Measurements from ENCODE around the gene ARAF.

GRCh38 chrX:47574076-47574546 lies 13.1 kb downstream of the ARAF start:
- TF ChIP-seq, protein P1, sequence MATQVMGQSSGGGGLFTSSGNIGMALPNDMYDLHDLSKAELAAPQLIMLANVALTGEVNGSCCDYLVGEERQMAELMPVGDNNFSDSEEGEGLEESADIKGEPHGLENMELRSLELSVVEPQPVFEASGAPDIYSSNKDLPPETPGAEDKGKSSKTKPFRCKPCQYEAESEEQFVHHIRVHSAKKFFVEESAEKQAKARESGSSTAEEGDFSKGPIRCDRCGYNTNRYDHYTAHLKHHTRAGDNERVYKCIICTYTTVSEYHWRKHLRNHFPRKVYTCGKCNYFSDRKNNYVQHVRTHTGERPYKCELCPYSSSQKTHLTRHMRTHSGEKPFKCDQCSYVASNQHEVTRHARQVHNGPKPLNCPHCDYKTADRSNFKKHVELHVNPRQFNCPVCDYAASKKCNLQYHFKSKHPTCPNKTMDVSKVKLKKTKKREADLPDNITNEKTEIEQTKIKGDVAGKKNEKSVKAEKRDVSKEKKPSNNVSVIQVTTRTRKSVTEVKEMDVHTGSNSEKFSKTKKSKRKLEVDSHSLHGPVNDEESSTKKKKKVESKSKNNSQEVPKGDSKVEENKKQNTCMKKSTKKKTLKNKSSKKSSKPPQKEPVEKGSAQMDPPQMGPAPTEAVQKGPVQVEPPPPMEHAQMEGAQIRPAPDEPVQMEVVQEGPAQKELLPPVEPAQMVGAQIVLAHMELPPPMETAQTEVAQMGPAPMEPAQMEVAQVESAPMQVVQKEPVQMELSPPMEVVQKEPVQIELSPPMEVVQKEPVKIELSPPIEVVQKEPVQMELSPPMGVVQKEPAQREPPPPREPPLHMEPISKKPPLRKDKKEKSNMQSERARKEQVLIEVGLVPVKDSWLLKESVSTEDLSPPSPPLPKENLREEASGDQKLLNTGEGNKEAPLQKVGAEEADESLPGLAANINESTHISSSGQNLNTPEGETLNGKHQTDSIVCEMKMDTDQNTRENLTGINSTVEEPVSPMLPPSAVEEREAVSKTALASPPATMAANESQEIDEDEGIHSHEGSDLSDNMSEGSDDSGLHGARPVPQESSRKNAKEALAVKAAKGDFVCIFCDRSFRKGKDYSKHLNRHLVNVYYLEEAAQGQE (IDR thresholded peaks at IDR 0.05) = no peak
- TF ChIP-seq RAD21 (conservative IDR thresholded peaks at IDR 0.05 in 1 of 2, IDR thresholded peaks at IDR 0.05 in 1 of 2) (no peak), CEBPB (IDR thresholded peaks at IDR 0.05) (no peak), MAFK (IDR thresholded peaks at IDR 0.05; ENCODE audit: partially characterized antibody) (no peak), CTCF (IDR thresholded peaks at IDR 0.05) (no peak), RFX5 (IDR thresholded peaks at IDR 0.05) (no peak), EHF (CRISPR knock-in tag; IDR thresholded peaks at IDR 0.05) (no peak), NR3C1 (IDR thresholded peaks at IDR 0.05) (no peak), POLR2A (IDR thresholded peaks at IDR 0.05; ENCODE audit: low read length) (no peak), SREBF2 (IDR thresholded peaks at IDR 0.05) (no peak)
- TF ChIP-seq, protein P2, sequence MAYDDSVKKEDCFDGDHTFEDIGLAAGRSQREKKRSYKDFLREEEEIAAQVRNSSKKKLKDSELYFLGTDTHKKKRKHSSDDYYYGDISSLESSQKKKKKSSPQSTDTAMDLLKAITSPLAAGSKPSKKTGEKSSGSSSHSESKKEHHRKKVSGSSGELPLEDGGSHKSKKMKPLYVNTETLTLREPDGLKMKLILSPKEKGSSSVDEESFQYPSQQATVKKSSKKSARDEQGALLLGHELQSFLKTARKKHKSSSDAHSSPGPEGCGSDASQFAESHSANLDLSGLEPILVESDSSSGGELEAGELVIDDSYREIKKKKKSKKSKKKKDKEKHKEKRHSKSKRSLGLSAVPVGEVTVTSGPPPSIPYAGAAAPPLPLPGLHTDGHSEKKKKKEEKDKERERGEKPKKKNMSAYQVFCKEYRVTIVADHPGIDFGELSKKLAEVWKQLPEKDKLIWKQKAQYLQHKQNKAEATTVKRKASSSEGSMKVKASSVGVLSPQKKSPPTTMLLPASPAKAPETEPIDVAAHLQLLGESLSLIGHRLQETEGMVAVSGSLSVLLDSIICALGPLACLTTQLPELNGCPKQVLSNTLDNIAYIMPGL (CRISPR knock-in tag; IDR thresholded peaks at IDR 0.05; ENCODE audit: borderline replicate concordance) = no peak
- TF ChIP-seq, protein P3, sequence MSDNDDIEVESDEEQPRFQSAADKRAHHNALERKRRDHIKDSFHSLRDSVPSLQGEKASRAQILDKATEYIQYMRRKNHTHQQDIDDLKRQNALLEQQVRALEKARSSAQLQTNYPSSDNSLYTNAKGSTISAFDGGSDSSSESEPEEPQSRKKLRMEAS (IDR thresholded peaks at IDR 0.05) = no peak

All from A549 (cell line).